GM19238 (cell line): ENCODE measurements around the gene MAPKAP1.

Experiments
- DNase-seq: peaks from one replicate; pipeline ENCODE4 v3.0.0; 2011; ENCODE audit warnings: low spot score; ENCODE audit not compliant: insufficient read length

Gene MAPKAP1

GRCh38 chr9:125537442-125538091 is 169.4 kb downstream of the MAPKAP1 start:
- DNase-seq: no peak

- no peak for DNase-seq
These were observed 170.2 kb downstream of the MAPKAP1 start for GRCh38 chr9:125536776-125537175.

GRCh38 chr9:125536167-125536772 is 170.7 kb downstream of the MAPKAP1 start:
- no peak for DNase-seq

GRCh38 chr9:125534971-125535701 is 171.9 kb downstream of the MAPKAP1 start:
- DNase-seq: no peak

- DNase-seq: no peak
These were observed 174.0 kb downstream of the MAPKAP1 start for GRCh38 chr9:125532812-125533594.

GRCh38 chr9:125532412-125532811 is 174.6 kb downstream of the MAPKAP1 start:
- DNase-seq: no peak

GRCh38 chr9:125529589-125530515 is 177.2 kb downstream of the MAPKAP1 start:
- no peak for DNase-seq

GRCh38 chr9:125529107-125529506 is 177.9 kb downstream of the MAPKAP1 start:
- DNase-seq: no peak

- DNase-seq: no peak
These were observed 179.5 kb downstream of the MAPKAP1 start for GRCh38 chr9:125527471-125528002.

- no peak for DNase-seq
These were observed 180.9 kb downstream of the MAPKAP1 start for GRCh38 chr9:125525921-125526631.

- no peak for DNase-seq
These were observed 182.2 kb downstream of the MAPKAP1 start for GRCh38 chr9:125524583-125525355.

GRCh38 chr9:125523681-125524080 is 183.3 kb downstream of the MAPKAP1 start:
- DNase-seq: no peak

GRCh38 chr9:125522328-125522725 is 184.7 kb downstream of the MAPKAP1 start:
- DNase-seq: no peak

GRCh38 chr9:125521462-125522327 is 185.3 kb downstream of the MAPKAP1 start:
- DNase-seq: no peak

GRCh38 chr9:125519734-125520133 is 187.3 kb downstream of the MAPKAP1 start:
- DNase-seq: no peak

GRCh38 chr9:125517577-125517976 is 189.4 kb downstream of the MAPKAP1 start:
- no peak for DNase-seq

GRCh38 chr9:125515983-125516940 is 190.7 kb downstream of the MAPKAP1 start:
- no peak for DNase-seq
